Dermis blood vessel endothelial cell (primary cell): Measurements from ENCODE around the gene GDF7. TPM values are rescaled to one million over a fixed set of nuclear protein-coding genes. Genes with fewer than 3 reads are reported as not detected.
A peak's percentile ranks its signal among the peaks of the same experiment; 100 is the strongest.
"Not testable (repeated sequence)": the region's sequence is repeated elsewhere in the genome, so short reads cannot be mapped to it uniquely, and the experiment has no call there.

ENCODE experiments used
- DNase-seq: peaks from one replicate; pipeline ENCODE4 v3.0.0; 2010
- total RNA-seq: library from RNA; depleted of rRNA; stranded (reverse); fragments of >200 nt; gene quantifications from 2 replicates; pipeline ENCODE4 v1.2.3, GENCODE V29; 2014

GDF7 gene
- total RNA-seq, 1 donor from 2014 or later: 28.1 TPM

DNA sequence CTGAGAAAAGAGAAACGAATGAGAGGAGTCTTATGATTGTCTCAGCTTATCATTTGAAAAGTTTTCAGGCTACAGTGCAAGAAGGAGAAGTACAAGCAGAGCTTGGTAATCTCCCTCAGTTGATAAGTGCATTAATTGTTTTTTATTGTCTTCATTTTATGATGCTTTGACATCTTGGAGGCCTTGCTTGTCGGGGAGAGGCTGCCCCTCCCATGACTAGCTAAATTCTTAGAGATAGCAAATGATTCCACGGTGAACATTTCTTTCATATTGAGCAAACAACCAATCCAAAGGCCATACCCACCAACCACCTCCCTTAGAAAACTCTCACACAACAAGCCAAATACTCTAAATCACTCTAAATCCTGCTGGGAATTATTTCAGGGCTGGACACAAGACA, 39.8 kb downstream of the GDF7 start:
- no peak for DNase-seq

DNA sequence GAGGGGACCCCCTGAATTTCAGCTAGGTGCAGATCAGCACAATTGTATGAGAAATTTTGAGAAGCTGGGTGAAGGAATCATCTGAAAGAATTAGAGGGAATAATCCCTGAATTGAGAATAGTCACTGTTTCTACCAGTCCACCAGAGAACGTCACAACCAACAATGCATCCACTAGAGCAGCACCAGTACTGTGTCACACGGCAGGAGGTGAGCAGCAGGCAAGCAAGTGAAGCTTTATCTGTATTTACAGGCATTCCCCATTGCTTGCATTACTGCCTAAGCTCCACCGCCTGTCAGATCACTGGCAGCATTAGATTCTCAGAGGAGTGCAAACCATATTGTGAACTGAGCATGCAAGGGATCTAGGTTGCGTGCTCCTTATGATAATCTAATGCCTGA, 40.7 kb downstream of the GDF7 start:
- no peak for DNase-seq

DNA sequence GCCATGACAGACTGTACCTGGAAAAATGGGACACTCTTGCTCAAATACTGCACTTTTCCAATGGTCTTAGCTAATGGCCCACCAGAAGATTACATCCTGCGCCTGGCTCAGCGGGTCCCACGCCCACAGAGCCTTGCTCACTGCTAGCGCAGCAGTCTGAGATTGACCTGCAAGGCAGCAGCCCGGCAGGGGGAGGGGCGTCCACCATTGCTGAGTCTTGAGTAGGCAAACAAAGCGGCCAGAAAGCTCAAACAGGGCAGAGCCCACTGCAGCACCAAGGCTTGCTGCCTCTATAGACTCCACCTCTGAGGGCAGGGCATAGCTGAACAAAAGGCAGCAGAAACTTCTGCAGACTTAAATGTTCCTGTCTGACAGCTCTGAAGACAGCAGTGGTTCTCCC, 44.7 kb downstream of the GDF7 start:
- not testable (repeated sequence) for DNase-seq

- not testable (repeated sequence) for DNase-seq
These were observed 46.6 kb downstream of the GDF7 start for GRCh38 chr2:20713585-20713984.

- DNase-seq: not testable (repeated sequence)
These were observed 47.5 kb downstream of the GDF7 start for GRCh38 chr2:20714412-20714811.

GRCh38 chr2:20716164-20716563, 49.2 kb downstream of the GDF7 start:
- not testable (repeated sequence) for DNase-seq

DNA sequence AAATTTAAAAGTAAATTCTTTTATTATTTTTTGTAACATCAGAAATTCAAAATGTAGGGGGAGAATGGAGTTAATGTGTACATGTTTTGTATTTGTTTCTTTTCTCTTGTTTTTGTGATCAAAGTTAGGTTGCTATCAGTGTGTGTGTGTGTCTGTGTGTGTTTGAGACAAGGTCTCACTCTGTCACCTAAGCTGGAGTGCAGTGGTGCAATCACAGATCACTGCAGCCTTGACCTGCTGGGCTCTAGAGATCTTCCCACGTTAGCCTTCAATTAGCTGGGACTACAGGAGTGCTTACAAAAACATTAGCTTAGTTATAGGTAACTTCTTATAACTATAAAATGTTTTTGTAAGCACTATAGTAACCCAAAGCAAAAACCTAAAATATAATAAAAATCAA, 50.7 kb downstream of the GDF7 start:
- DNase-seq: no peak

- DNase-seq: no peak
These were observed 55.8 kb downstream of the GDF7 start for GRCh38 chr2:20722592-20723240.

- peak; percentile 63 for DNase-seq
These were observed 56.6 kb downstream of the GDF7 start for GRCh38 chr2:20723543-20723942.

DNA sequence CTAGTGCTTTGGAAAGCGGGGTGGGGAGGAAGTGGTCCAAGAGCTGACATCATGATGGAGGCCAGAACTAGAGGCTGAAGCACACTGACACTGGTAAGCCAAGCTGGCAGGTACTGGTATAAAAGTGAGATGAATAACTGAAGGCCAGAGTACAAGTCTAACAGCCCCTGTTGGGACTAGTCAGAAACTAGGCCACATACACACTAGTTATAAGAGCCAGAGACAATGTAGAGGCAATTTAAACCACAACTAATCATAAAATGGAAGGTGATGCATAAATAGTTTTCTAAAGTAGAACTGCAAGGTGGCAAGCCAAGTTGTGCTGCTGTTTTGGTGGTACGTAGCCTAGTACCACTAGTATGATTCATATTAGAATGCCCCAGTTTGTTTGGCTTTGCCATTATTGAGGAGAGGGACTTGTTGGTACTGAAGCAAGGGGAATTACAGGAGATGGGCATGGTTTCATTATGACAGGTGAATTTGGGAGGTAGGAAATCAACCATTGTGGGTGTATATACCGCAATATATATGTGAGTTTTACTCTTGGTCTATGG, 57.6 kb downstream of the GDF7 start:
- DNase-seq: no peak

DNA sequence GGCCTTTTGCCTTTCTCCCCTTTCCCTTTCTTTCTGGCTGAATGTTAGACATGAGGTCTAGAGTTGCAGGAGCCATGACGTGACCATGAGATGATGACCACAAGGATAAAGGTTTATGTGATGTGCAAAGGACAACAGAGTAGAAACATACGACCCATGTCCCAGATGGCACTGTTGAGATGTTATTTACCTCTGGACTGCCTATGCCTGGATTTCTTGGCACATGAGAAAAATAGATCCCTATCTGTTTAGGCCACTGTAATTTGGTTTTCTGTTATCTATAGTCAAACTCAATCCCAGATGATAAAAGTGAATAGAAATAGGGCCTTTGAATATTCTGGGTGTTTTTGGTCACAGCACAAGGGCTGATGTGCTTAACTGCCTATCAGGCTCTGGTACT, 58.8 kb downstream of the GDF7 start:
- DNase-seq: no peak

- DNase-seq: no peak
These were observed 60.0 kb downstream of the GDF7 start for GRCh38 chr2:20726913-20727312.

- DNase-seq: peak; percentile 72
These were observed 61.3 kb downstream of the GDF7 start for GRCh38 chr2:20728114-20728758.

Other genes with a start within 250 kb of the GDF7 start
- gene RHOB, start 220.1 kb upstream of the GDF7 start, total RNA-seq: 991 and 2,158 TPM in 2 replicates
- 36.9 and 49.9 TPM in 2 replicates for gene HS1BP3, start 16.0 kb upstream of the GDF7 start, total RNA-seq
- 20.8 and 33.7 TPM in 2 replicates for gene LDAH, start 156.0 kb downstream of the GDF7 start, total RNA-seq